ENCODE data around the gene CAPN1. TPM values are rescaled to one million over a fixed set of nuclear protein-coding genes. Genes with fewer than 3 reads are reported as not detected.

CAPN1 gene
- total RNA-seq, 1 donor from 2014 or later = 225 TPM

GRCh38 chr11:65212226-65212801, 30.6 kb downstream of the CAPN1 start:
- Mint-ChIP-seq H3K27ac (no peak overlapping the region), H3K4me1 (ENCODE audit: unreplicated experiment) (peaks cover 8% of the 10 kb centered on the region), H3K27me3 (no peaks in the 10 kb centered on the region), H3K36me3 (peaks cover 10% of the 10 kb centered on the region), H3K4me3 (no peak overlapping the region), H3K9me3 (no peaks in the 10 kb centered on the region)
- DNase-seq (ENCODE audit: extremely low spot score, unreplicated experiment) = peak; percentile 53
- TF ChIP-seq CTCF (conservative IDR thresholded peaks at IDR 0.05) = no peak

- peak; percentile 66 for DNase-seq (ENCODE audit: extremely low spot score, unreplicated experiment)
- Mint-ChIP-seq H3K27me3 (no peaks in the 10 kb centered on the region), H3K4me1 (ENCODE audit: unreplicated experiment) (peaks cover 8% of the 10 kb centered on the region), H3K36me3 (peaks cover 10% of the 10 kb centered on the region), H3K9me3 (no peaks in the 10 kb centered on the region), H3K27ac (peak overlapping the region; percentile 85), H3K4me3 (no peak overlapping the region)
- no peak for TF ChIP-seq CTCF (conservative IDR thresholded peaks at IDR 0.05)
Observed at GRCh38 chr11:65213322-65214211, 31.8 kb downstream of the CAPN1 start.

- no peaks in the 10 kb centered on the region for H3K9me3 Mint-ChIP-seq
- no peak for DNase-seq (ENCODE audit: extremely low spot score, unreplicated experiment)
- H3K36me3 Mint-ChIP-seq = peaks cover 5% of the 10 kb centered on the region
- TF ChIP-seq CTCF (conservative IDR thresholded peaks at IDR 0.05) = no peak
- no peak overlapping the region for H3K27ac Mint-ChIP-seq
- peaks cover 14% of the 10 kb centered on the region for H3K4me1 Mint-ChIP-seq (ENCODE audit: unreplicated experiment)
- H3K27me3 Mint-ChIP-seq = no peaks in the 10 kb centered on the region
- no peak overlapping the region for H3K4me3 Mint-ChIP-seq
Observed at GRCh38 chr11:65214212-65214845, 32.6 kb downstream of the CAPN1 start.

- peak overlapping the region; percentile 8 for H3K4me3 Mint-ChIP-seq
- TF ChIP-seq CTCF (conservative IDR thresholded peaks at IDR 0.05) = no peak
- H3K9me3 Mint-ChIP-seq = no peaks in the 10 kb centered on the region
- peak; percentile 62 for DNase-seq (ENCODE audit: extremely low spot score, unreplicated experiment)
- H3K27ac Mint-ChIP-seq = peak overlapping the region; percentile 34
- H3K27me3 Mint-ChIP-seq = no peaks in the 10 kb centered on the region
- H3K36me3 Mint-ChIP-seq = peaks cover 5% of the 10 kb centered on the region
- H3K4me1 Mint-ChIP-seq (ENCODE audit: unreplicated experiment) = peaks cover 21% of the 10 kb centered on the region
Observed at GRCh38 chr11:65215441-65216076, 33.8 kb downstream of the CAPN1 start.

GRCh38 chr11:65216830-65217229, 35.1 kb downstream of the CAPN1 start:
- H3K27me3 Mint-ChIP-seq = no peaks in the 10 kb centered on the region
- H3K36me3 Mint-ChIP-seq = peaks cover 5% of the 10 kb centered on the region
- peaks cover 21% of the 10 kb centered on the region for H3K4me1 Mint-ChIP-seq (ENCODE audit: unreplicated experiment)
- DNase-seq (ENCODE audit: extremely low spot score, unreplicated experiment) = peak; percentile 53
- H3K9me3 Mint-ChIP-seq = no peaks in the 10 kb centered on the region
- peak; percentile 36 for TF ChIP-seq CTCF (conservative IDR thresholded peaks at IDR 0.05)
- no peak overlapping the region for H3K27ac Mint-ChIP-seq
- no peak overlapping the region for H3K4me3 Mint-ChIP-seq
